Upper lobe of left lung (tissue), 4 donors: ENCODE results near the gene SAMD7.

Experiments
- EP300 ChIP-seq, 4 donors: sonication (generic); formaldehyde crosslinking; IDR thresholded peaks; one replicate each; pipeline ENCODE4 v1.5.1; 2017; ENCODE audit warnings: antibody characterized with exemption in 4 of 4, control low read depth in 2 of 4
- POLR2A ChIP-seq, 4 donors: fragments of 450-650 bp; IDR thresholded peaks; one replicate each; pipeline ENCODE4 v1.5.1; 2016 to 2017; ENCODE audit warnings: antibody characterized with exemption in 4 of 4, mild to moderate bottlenecking in 2 of 4
- POLR2AphosphoS5 ChIP-seq, 2 donors: sonication (generic); formaldehyde crosslinking; IDR thresholded peaks; one replicate each; pipeline ENCODE4 v1.5.1; 2017; ENCODE audit warnings: antibody characterized with exemption in 2 of 2
- TF ChIP-seq, protein P1 (sequence below), 6 experiments: fragments of 450-650 bp in 4 of 6; fragments of 200-600 bp in 2 of 6; sonication (generic) in 2 of 6; IDR thresholded peaks; one replicate each; pipeline ENCODE4 v1.5.1; 2016 to 2019; ENCODE audit warnings: antibody characterized with exemption in 6 of 6

- TF ChIP-seq POLR2AphosphoS5 (IDR thresholded peaks at IDR 0.05) (no peak), POLR2A (IDR thresholded peaks at IDR 0.05) (no peak), EP300 (IDR thresholded peaks at IDR 0.05) (no peak)
- TF ChIP-seq, protein P1, sequence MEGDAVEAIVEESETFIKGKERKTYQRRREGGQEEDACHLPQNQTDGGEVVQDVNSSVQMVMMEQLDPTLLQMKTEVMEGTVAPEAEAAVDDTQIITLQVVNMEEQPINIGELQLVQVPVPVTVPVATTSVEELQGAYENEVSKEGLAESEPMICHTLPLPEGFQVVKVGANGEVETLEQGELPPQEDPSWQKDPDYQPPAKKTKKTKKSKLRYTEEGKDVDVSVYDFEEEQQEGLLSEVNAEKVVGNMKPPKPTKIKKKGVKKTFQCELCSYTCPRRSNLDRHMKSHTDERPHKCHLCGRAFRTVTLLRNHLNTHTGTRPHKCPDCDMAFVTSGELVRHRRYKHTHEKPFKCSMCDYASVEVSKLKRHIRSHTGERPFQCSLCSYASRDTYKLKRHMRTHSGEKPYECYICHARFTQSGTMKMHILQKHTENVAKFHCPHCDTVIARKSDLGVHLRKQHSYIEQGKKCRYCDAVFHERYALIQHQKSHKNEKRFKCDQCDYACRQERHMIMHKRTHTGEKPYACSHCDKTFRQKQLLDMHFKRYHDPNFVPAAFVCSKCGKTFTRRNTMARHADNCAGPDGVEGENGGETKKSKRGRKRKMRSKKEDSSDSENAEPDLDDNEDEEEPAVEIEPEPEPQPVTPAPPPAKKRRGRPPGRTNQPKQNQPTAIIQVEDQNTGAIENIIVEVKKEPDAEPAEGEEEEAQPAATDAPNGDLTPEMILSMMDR (IDR thresholded peaks at IDR 0.05): no peak
Observed at GRCh38 chr3:169984292-169984691, 72.9 kb downstream of the SAMD7 start.
